Hindlimb muscle (tissue), 1 donor: ENCODE measurements around the gene CCNDBP1. TPM values are rescaled to one million over a fixed set of nuclear protein-coding genes. Genes with fewer than 3 reads are reported as not detected.
"Not testable (repeated sequence)": the region's sequence is repeated elsewhere in the genome, so short reads cannot be mapped to it uniquely, and the experiment has no call there.

ENCODE experiments used
- DNase-seq: peaks from one replicate; pipeline ENCODE4 v3.0.0-alpha.2; 2013
- polyA plus RNA-seq: library from polyadenylated mRNA; unstranded; fragments of 120-200 nt; gene quantifications from one replicate; pipeline ENCODE4 v1.2.1, GENCODE V29; 2013; ENCODE audit not compliant: insufficient read length

CCNDBP1 gene
- polyA plus RNA-seq, 1 donor, result 39.9 TPM

DNA sequence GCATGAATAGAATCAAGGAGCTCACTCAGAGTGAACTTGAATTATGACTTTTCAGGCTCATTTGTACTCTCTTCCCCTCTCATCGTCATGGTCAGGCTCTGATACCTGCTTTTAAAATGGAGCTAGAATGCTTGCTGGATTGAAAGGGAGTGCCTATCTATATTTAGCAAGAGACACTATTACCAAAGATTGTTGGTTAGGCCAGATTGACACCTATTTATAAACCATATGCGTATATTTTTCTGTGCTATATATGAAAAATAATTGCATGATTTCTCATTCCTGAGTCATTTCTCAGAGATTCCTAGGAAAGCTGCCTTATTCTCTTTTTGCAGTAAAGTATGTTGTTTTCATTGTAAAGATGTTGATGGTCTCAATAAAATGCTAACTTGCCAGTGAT lies 9.6 kb downstream of the CCNDBP1 start:
- no peak for DNase-seq

GRCh38 chr15:43196760-43197548 lies 11.8 kb downstream of the CCNDBP1 start:
- no peak for DNase-seq

GRCh38 chr15:43197773-43198172 lies 12.6 kb downstream of the CCNDBP1 start:
- DNase-seq, result not testable (repeated sequence)

GRCh38 chr15:43198556-43198955 lies 13.4 kb downstream of the CCNDBP1 start:
- not testable (repeated sequence) for DNase-seq

- DNase-seq, result no peak
Measured at GRCh38 chr15:43198992-43199391, 13.8 kb downstream of the CCNDBP1 start.

DNA sequence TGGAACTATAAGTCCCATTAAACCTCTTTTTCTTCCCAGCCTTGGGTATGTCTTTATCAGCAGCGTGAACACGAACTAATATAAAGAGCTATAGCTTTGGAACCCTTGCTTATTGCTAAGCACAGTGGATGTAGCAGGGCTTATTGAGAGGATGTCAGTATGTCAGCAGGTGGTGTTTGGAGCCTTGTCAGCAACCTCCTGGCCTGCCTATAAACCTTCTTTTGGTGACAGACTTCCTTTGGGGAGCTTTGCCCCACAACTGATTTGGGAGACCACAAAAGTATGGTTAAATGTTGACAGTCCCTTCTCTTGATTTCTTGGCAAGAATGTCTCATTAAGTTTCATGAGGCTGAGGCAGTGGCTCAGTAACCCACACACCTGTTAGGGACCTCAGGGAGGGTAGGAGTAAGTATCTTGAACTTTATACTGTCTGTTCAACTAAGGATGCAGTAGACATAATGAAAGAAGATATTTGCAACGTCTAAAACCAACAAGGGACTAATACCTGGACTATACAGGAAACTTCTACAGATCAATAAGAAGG lies 14.8 kb downstream of the CCNDBP1 start:
- DNase-seq, result no peak

DNA sequence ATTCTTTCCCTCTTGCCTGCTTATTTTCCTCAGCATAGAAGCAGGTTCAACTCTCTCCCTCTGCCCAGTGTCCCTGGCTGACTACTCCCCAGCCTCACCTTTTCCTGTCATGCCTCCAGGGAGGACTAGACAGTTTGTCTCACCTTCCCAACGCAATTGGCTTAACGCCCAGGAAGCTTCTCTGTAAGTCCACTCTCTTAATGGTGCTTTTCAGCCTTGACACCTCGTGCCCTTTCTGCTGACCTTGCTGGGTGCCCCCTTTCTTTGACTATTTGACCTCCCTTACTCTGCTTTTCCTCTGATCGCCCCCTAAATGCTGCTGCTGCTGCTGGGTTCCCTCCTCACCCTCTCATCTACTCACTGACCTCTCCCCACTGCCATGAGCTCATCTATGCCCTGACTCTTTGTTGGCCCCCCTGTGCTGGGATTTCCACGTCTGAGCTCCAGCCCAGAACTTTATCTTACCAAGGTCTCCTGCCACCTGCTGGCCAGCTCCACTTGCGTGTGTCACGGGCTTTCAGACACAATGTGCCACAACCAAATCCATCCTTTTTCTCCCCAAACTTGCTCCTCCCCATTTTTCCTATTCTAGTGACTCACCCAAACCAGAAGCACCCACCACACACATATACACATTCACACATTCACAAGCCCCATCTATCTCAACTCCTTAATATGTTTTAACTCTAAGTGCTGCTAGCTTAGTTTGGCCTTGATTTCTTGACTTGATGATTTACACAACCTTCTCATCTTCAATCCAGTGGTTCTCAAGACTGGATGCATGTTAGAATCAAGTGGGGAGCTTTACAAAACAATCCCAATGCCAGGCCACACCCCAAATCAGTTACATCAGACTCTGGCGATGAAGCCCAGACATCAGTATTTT lies 19.1 kb downstream of the CCNDBP1 start:
- DNase-seq, result no peak

GRCh38 chr15:43206054-43206453 lies 20.9 kb downstream of the CCNDBP1 start:
- no peak for DNase-seq

DNA sequence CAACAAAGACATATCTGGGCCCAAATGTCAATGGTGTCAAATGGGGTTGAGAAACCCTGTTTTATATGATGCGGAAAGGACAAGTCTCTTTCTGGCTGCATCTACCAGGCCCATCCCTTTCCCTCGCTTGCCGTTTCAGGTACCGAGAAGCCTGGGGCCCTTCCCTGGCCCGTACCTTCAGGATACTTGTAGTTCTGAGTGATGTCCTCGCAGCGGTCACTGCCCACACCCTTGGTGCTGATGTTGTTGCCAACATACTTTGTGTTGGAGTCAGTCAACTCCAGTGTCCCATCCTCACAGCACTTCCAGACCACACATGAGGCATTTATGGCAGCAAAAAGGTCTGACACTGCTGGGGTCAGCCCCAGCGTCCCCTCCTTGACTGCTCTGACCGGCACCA lies 21.8 kb downstream of the CCNDBP1 start:
- no peak for DNase-seq

GRCh38 chr15:43208052-43209002 lies 23.1 kb downstream of the CCNDBP1 start:
- no peak for DNase-seq

DNA sequence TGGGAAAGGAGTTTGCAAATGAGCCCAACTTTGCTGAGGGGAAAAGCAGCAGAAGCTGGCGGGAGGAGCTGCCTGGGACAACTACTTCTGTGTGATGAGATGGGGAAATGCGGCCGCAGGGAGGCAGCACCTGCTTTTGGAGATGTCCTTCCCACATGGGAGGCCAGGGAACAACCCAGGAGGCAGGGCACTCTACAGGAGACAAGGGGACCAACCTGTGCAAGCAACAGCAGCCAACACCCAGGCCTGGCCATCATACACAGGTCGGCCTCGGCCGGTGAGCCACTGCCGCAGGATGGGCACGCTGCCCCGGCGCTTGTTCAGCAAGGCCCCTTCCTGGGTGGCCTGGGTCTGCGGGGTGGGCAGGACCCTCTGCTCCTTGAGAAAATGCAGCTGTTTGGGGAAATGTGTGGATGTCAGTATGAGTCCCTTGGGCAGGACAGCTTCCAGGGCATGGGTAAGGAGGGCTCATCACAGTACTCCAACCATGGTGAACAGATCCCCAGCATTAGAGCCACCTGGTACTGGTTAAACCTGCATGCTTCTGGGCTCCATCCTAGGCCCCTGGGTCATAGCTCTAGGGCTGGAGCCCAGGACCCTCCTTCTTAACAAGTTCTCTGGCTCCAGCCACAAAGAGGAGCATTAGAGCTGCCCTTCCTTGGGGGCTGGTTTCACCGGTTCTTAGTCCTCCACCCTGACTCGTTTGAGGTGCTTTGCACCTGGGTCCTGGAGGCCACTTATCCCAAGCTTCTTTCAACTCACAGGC lies 24.0 kb downstream of the CCNDBP1 start:
- DNase-seq, result no peak

DNA sequence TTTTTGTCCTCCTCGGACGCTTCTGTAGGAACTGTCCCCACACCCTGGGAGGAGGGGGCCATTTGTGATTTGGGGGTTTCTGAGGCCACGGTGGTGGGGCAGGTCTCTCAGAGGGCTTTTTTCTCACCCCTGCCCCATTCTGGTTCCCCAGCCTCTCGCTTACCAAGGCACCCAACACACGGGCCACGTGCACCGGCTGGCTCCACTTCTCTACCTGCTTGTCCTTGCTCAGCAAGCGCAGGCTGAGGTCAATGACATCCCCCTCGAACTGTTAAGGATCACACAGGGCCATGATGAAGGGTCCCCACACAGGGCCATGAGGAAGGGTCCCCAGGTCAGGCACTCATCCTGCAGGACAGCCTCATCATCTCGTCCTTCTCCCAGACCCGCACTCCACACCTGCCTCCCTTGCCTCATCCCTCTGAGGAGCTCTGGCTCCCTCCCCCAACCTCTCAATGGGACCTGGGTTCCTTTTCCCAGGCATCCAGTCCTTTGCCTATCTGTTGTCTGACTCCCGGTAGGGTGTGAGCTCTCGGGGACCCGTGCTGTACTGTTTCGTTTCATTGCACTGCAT lies 25.1 kb downstream of the CCNDBP1 start:
- no peak for DNase-seq

DNA sequence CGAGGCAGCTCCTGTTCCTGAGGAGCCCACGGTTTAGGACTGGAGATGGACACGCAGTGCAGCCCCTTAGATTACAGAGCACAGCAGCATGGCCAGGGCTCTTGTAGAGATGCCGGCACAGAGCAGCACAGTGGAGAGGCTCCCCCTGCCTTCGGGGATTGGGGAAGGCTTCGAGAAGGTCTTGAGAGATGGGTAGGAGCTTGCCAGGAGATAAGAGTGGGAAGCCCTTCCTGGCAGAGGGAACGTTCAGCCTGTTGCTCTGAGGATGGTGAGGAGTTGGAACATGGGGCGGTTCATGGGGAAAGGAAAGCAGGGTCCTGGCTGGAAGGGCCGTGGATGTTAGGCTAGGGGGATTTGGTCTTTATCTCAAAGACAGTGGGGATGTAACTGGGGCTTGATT lies 25.6 kb downstream of the CCNDBP1 start:
- no peak for DNase-seq

GRCh38 chr15:43211224-43211735 lies 26.1 kb downstream of the CCNDBP1 start:
- no peak for DNase-seq

DNA sequence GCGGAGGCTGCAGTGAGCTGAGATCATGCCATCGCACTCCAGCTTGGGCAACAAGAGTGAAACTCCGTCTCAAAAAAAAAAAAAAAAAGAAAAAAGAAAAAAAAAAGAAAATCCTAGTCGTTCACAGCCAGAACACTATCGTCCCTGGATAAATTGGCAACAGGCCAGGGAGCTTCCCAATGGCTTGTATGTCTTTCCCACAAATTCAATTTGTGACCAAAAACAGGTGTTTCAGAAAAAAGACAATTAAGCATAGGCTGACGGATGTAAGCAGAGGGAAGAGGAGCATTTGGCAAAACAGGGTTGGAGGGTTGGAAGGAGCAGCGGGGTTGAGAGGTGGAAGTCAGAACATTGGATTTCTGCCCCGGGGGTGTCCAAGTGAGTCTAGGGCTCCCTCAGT lies 27.1 kb downstream of the CCNDBP1 start:
- DNase-seq, result no peak

DNA sequence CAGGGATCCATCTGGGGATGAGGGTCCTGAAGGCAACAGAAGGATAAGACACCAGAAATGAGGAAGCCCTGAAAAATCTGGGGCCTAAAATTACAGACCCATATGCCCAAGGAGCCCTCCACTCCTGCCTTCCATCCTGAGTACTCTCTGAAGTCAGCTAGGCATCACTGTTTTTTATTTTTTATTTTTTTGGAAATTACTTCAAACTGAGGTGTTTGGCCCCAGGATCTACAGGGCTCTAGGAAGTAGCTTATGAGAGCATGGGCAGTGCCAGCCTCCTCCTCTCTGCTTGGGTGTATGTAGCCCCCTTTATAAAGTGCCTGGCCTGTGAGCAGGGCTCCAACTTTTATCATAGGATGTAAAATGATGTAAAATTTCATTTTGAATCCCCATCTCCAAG lies 27.7 kb downstream of the CCNDBP1 start:
- no peak for DNase-seq

- no peak for DNase-seq
Measured at GRCh38 chr15:43213466-43213865, 28.3 kb downstream of the CCNDBP1 start.

GRCh38 chr15:43214169-43214568 lies 29.0 kb downstream of the CCNDBP1 start:
- DNase-seq, result no peak

DNA sequence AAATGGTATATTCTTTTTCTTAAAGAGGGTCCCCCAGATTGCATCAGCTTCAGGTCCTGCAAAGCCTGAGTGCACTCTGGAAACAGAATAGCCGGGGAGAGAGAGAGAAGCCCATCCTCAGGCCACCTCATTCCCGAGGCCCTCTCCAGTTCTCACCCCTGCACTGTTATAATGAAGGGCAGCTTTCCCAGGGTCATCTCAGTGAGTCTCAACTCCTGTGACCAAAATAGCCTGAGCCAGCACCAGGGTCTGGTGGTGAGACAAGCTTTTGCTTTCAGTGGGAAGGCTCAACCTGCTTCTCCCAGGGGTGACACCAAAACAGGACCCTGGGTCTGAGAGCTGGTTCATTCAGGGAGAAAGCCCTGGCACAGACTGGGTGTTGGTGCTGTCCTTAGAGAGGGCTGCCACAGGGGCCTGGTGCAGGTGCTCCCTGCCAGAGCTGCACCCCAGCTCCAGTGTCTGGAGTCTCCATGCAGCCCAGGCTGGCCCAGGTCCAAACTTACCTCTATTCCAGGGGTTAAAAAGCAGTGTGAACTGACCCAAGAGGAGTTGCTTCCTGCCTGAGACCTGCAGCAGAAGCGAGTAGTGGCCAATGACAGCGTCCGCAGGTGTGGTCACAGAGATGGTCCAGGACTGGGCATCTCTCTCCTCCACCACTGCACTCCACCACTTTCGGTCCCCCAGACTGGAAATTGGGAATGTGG lies 29.5 kb downstream of the CCNDBP1 start:
- DNase-seq, result no peak

DNA sequence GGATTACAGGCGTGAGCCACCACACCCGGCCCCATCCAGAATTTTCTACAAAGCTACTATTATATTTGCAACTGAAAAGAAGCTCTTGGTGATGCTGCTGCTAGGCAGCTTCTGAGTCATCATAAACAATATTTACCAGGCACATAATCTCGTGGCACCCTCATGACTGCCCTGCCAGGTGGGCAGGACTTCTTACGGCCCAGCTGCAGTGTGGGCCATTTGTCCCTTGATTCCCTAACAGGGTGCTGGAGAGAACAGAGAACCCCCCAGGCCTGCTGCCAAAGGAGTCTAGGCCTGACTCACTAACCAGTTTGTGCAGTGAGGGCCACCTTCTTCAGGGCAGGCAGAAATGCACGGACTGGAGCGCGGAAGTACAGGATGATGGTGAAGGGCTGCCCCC lies 30.8 kb downstream of the CCNDBP1 start:
- no peak for DNase-seq
